ENCODE results near the gene IFNK. TPM values are rescaled to one million over a fixed set of nuclear protein-coding genes. Genes with fewer than 3 reads are reported as not detected.

Gene IFNK, protein sequence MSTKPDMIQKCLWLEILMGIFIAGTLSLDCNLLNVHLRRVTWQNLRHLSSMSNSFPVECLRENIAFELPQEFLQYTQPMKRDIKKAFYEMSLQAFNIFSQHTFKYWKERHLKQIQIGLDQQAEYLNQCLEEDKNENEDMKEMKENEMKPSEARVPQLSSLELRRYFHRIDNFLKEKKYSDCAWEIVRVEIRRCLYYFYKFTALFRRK
- total RNA-seq: not detected

- H3K27me3 ChIP-seq (replicated peaks; ENCODE audit: insufficient read depth): no peaks in the 10 kb centered on the region
- intact Hi-C loops (cut with DNase I): no loop called here
- H3K4me3 ChIP-seq: no peak within 1 kb of the TSS
- H3K27ac ChIP-seq: no peak within 1 kb of the TSS
- 91% methylated on average over 2 of the region's 2 CpGs for WGBS
- TF ChIP-seq POLR2AphosphoS5 (IDR thresholded peaks at IDR 0.05) (no peak), POLR2A (IDR thresholded peaks at IDR 0.05) (no peak)
- TF ChIP-seq, protein P1, sequence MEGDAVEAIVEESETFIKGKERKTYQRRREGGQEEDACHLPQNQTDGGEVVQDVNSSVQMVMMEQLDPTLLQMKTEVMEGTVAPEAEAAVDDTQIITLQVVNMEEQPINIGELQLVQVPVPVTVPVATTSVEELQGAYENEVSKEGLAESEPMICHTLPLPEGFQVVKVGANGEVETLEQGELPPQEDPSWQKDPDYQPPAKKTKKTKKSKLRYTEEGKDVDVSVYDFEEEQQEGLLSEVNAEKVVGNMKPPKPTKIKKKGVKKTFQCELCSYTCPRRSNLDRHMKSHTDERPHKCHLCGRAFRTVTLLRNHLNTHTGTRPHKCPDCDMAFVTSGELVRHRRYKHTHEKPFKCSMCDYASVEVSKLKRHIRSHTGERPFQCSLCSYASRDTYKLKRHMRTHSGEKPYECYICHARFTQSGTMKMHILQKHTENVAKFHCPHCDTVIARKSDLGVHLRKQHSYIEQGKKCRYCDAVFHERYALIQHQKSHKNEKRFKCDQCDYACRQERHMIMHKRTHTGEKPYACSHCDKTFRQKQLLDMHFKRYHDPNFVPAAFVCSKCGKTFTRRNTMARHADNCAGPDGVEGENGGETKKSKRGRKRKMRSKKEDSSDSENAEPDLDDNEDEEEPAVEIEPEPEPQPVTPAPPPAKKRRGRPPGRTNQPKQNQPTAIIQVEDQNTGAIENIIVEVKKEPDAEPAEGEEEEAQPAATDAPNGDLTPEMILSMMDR (IDR thresholded peaks at IDR 0.05): no peak
- no peaks in the 10 kb centered on the region for H3K36me3 ChIP-seq
- DNase-seq (ENCODE audit: low spot score): no peak
- no peaks in the 10 kb centered on the region for H3K9me3 ChIP-seq
- H3K4me1 ChIP-seq (replicated peaks): peaks cover 4% of the 10 kb centered on the region
These were observed at the start of gene IFNK for GRCh38 chr9:27524236-27524635. Gene IFNK, plus strand, starts transcription at chr9:27524290. Its CDS starts 47 bp downstream, at chr9:27524337.

DNA sequence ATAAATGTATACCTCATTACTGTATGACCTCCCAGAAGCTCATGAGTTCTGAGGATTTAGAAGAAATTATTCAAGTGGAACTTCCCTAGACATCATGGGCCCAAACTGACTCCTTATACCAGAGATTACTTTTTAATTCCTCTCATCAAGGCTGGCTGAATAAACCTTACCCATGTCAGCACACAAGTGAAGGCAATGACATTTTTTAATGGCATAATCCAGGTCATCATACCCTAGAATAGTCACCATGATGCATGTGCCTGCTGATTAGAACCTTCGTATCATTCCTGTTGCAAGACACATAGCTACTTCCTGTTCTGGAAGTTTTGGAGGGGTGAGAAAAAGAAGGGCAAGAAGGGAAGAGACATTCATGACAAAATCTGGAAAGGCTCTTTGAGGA, 49.8 kb upstream of the IFNK start:
- H3K4me1 ChIP-seq (replicated peaks): no peaks in the 10 kb centered on the region
- no peaks in the 10 kb centered on the region for H3K36me3 ChIP-seq
- TF ChIP-seq, protein P1 (IDR thresholded peaks at IDR 0.05): no peak
- TF ChIP-seq POLR2A (IDR thresholded peaks at IDR 0.05): no peak
- no peak for TF ChIP-seq POLR2AphosphoS5 (IDR thresholded peaks at IDR 0.05)
- 90% methylated on average over 1 of the region's 1 CpG for WGBS
- H3K27me3 ChIP-seq (replicated peaks; ENCODE audit: insufficient read depth): no peaks in the 10 kb centered on the region
- H3K4me3 ChIP-seq: no peak overlapping the region
- no peak overlapping the region for H3K27ac ChIP-seq
- no peaks in the 10 kb centered on the region for H3K9me3 ChIP-seq
- DNase-seq (ENCODE audit: low spot score): no peak
- intact Hi-C loops (cut with DNase I): no loop called here

GRCh38 chr9:27475057-27475595, 49.0 kb upstream of the IFNK start:
- H3K27ac ChIP-seq: no peak overlapping the region
- no peaks in the 10 kb centered on the region for H3K36me3 ChIP-seq
- TF ChIP-seq, protein P1 (IDR thresholded peaks at IDR 0.05): no peak
- TF ChIP-seq POLR2A (IDR thresholded peaks at IDR 0.05) (no peak), POLR2AphosphoS5 (IDR thresholded peaks at IDR 0.05) (no peak)
- 83% methylated on average over 7 of the region's 7 CpGs for WGBS
- H3K9me3 ChIP-seq: no peaks in the 10 kb centered on the region
- no peaks in the 10 kb centered on the region for H3K27me3 ChIP-seq (replicated peaks; ENCODE audit: insufficient read depth)
- no peak for DNase-seq (ENCODE audit: low spot score)
- H3K4me3 ChIP-seq: no peak overlapping the region
- intact Hi-C loops (cut with DNase I): no loop called here
- H3K4me1 ChIP-seq (replicated peaks): no peaks in the 10 kb centered on the region

GRCh38 chr9:27476870-27477515, 47.1 kb upstream of the IFNK start:
- Histone ChIP-seq H3K4me3 (no peak overlapping the region), H3K4me1 (replicated peaks) (no peaks in the 10 kb centered on the region), H3K36me3 (no peaks in the 10 kb centered on the region), H3K9me3 (no peaks in the 10 kb centered on the region), H3K27ac (no peak overlapping the region), H3K27me3 (replicated peaks; ENCODE audit: insufficient read depth) (no peaks in the 10 kb centered on the region)
- DNase-seq (ENCODE audit: low spot score): no peak
- intact Hi-C loops (cut with DNase I): no loop called here
- TF ChIP-seq POLR2AphosphoS5 (IDR thresholded peaks at IDR 0.05) (no peak), POLR2A (IDR thresholded peaks at IDR 0.05) (no peak)
- TF ChIP-seq, protein P1 (IDR thresholded peaks at IDR 0.05): no peak
- 90% methylated on average over 6 of the region's 6 CpGs for WGBS

DNA sequence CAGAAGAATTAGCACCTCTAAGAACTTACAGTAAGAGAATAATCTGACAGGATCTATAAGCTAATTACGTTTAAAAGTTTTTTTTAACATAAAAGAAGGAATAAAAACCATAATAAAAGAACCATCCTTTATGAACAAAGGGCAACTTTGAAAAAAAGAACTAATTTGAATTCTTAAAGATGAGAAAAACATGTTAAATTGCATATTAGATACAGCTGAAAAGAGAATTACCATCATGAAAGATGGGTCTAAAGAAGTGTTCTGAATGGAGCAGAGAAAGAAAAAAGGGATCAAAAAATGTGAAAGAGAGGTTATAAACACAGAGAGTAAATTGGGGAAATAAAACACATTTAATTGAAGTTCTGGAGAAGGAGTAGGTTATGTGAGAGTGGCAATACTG, 45.8 kb upstream of the IFNK start:
- TF ChIP-seq, protein P1 (IDR thresholded peaks at IDR 0.05): no peak
- TF ChIP-seq POLR2AphosphoS5 (IDR thresholded peaks at IDR 0.05) (no peak), POLR2A (IDR thresholded peaks at IDR 0.05) (no peak)
- Histone ChIP-seq H3K4me3 (no peak overlapping the region), H3K27me3 (replicated peaks; ENCODE audit: insufficient read depth) (no peaks in the 10 kb centered on the region), H3K9me3 (no peaks in the 10 kb centered on the region), H3K27ac (no peak overlapping the region), H3K4me1 (replicated peaks) (no peaks in the 10 kb centered on the region), H3K36me3 (no peaks in the 10 kb centered on the region)
- intact Hi-C loops (cut with DNase I): no loop called here
- no peak for DNase-seq (ENCODE audit: low spot score)
- 90% methylated on average over 1 of the region's 1 CpG for WGBS

Measured in prostate gland (tissue), 2 donors.